KMS-11 (cell line): ENCODE measurements around the gene RAPGEF2.

ENCODE experiments used
- H2AFZ ChIP-seq: fragments of 200-600 bp; sonication (generic); 2 replicates; pipeline ENCODE4 v1.6.1; 2016; ENCODE audit warnings: antibody characterized with exemption, mixed run types, low read depth
- H3K27ac ChIP-seq: fragments of 200-600 bp; sonication (generic); 2 replicates; pipeline ENCODE4 v1.6.1; 2016; ENCODE audit warnings: mild to moderate bottlenecking, mixed run types
- H3K27me3 ChIP-seq: fragments of 200-600 bp; sonication (generic); 2 replicates; pipeline ENCODE4 v1.6.1; 2017; ENCODE audit warnings: mild to moderate bottlenecking, low read depth, mixed run types, moderate library complexity; ENCODE audit not compliant: insufficient read depth
- H3K36me3 ChIP-seq: fragments of 200-600 bp; sonication (generic); 2 replicates; pipeline ENCODE4 v1.6.1; 2017; ENCODE audit warnings: mild to moderate bottlenecking, mixed run types; ENCODE audit not compliant: insufficient read depth
- H3K4me1 ChIP-seq: fragments of 200-600 bp; sonication (generic); 2 replicates; pipeline ENCODE4 v1.6.1; 2016; ENCODE audit warnings: mild to moderate bottlenecking, low read depth, mixed run types; ENCODE audit not compliant: poor library complexity, severe bottlenecking
- H3K4me2 ChIP-seq: fragments of 200-600 bp; sonication (generic); 2 replicates; pipeline ENCODE4 v1.7.0; 2016; ENCODE audit warnings: mild to moderate bottlenecking, mixed run types
- H3K4me3 ChIP-seq: fragments of 200-600 bp; sonication (generic); IDR thresholded peaks from 2 replicates; pipeline ENCODE4 v1.6.1; 2017; ENCODE audit warnings: low read depth, low read length, mixed read lengths; ENCODE audit not compliant: insufficient read depth
- H3K79me2 ChIP-seq: fragments of 200-600 bp; sonication (generic); 2 replicates; pipeline ENCODE4 v1.6.1; 2016; ENCODE audit warnings: low read depth, mixed run types; ENCODE audit not compliant: insufficient read depth
- H3K9ac ChIP-seq: fragments of 200-600 bp; sonication (generic); 2 replicates; pipeline ENCODE4 v1.6.1; 2016; ENCODE audit warnings: mild to moderate bottlenecking, mixed run types
- H4K20me1 ChIP-seq: fragments of 200-600 bp; sonication (generic); 2 replicates; pipeline ENCODE4 v1.6.1; 2016; ENCODE audit warnings: mild to moderate bottlenecking, mixed run types; ENCODE audit not compliant: insufficient read depth
- CTCF ChIP-seq: fragments of 200-600 bp; sonication (generic); conservative IDR thresholded peaks from 2 replicates; pipeline ENCODE4 v1.6.1; 2017; ENCODE audit warnings: low read depth, mild to moderate bottlenecking, antibody characterized with exemption, low read length, moderate library complexity, mixed read lengths

Gene RAPGEF2

GRCh38 chr4:159173886-159174285 is 71.0 kb downstream of the RAPGEF2 start:
- H4K20me1 ChIP-seq: no peaks in the 10 kb centered on the region
- no peak overlapping the region for H3K27ac ChIP-seq
- no peak for TF ChIP-seq CTCF
- H3K79me2 ChIP-seq: no peaks in the 10 kb centered on the region
- no peak overlapping the region for H3K4me3 ChIP-seq
- H3K27me3 ChIP-seq: no peaks in the 10 kb centered on the region
- H3K9ac ChIP-seq: no peak overlapping the region
- no peak overlapping the region for H3K4me2 ChIP-seq
- no peaks in the 10 kb centered on the region for H3K36me3 ChIP-seq
- no peak overlapping the region for H2AFZ ChIP-seq
- H3K4me1 ChIP-seq: peaks cover 22% of the 10 kb centered on the region

- TF ChIP-seq CTCF: no peak
Measured at GRCh38 chr4:159174645-159175084, 71.8 kb downstream of the RAPGEF2 start.

GRCh38 chr4:159175085-159175988 is 72.5 kb downstream of the RAPGEF2 start:
- H4K20me1 ChIP-seq: no peaks in the 10 kb centered on the region
- H3K4me1 ChIP-seq: peaks cover 15% of the 10 kb centered on the region
- H3K4me2 ChIP-seq: peak overlapping the region; percentile 22; the same call in 1 of the 2 replicates
- no peak overlapping the region for H3K4me3 ChIP-seq
- peak; percentile 96 for TF ChIP-seq CTCF
- H3K79me2 ChIP-seq: no peaks in the 10 kb centered on the region
- H3K27ac ChIP-seq: no peak overlapping the region
- H3K27me3 ChIP-seq: no peaks in the 10 kb centered on the region
- no peak overlapping the region for H3K9ac ChIP-seq
- H3K36me3 ChIP-seq: no peaks in the 10 kb centered on the region
- H2AFZ ChIP-seq: no peak overlapping the region

More at GRCh38 chr4:159174645-159175084, 71.8 kb downstream of the RAPGEF2 start:
- Histone ChIP-seq H3K9ac (no peak overlapping the region), H4K20me1 (no peaks in the 10 kb centered on the region), H3K4me3 (no peak overlapping the region), H2AFZ (no peak overlapping the region), H3K36me3 (no peaks in the 10 kb centered on the region), H3K27me3 (no peaks in the 10 kb centered on the region), H3K4me1 (peaks cover 20% of the 10 kb centered on the region), H3K79me2 (no peaks in the 10 kb centered on the region), H3K27ac (no peak overlapping the region), H3K4me2 (no peak overlapping the region)

DNA sequence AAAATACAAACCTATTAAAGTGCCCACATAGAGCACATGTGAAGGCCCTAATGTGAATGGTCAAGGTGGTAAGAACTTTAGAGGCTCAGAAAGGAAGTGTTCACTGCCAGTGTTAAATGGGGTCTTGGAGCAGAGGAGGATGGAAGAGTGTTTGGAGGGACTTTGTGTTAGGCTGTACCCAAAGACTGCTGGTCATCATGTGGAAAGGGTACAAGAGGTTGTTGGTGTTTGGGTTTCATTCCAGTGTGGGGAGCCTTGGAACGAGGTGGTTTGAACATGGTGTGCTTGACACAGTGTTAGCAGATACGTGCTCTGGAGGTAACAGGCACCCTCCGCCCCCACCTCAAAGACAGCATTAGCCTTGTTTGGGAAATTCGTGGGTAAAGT is 73.1 kb downstream of the RAPGEF2 start:
- TF ChIP-seq CTCF: no peak
- no peaks in the 10 kb centered on the region for H3K27me3 ChIP-seq
- peak overlapping the region; percentile 22; the same call in 1 of the 2 replicates for H3K4me2 ChIP-seq
- no peaks in the 10 kb centered on the region for H3K36me3 ChIP-seq
- no peak overlapping the region for H2AFZ ChIP-seq
- H3K9ac ChIP-seq: no peak overlapping the region
- no peaks in the 10 kb centered on the region for H4K20me1 ChIP-seq
- peaks cover 15% of the 10 kb centered on the region for H3K4me1 ChIP-seq
- no peak overlapping the region for H3K4me3 ChIP-seq
- no peak overlapping the region for H3K27ac ChIP-seq
- no peaks in the 10 kb centered on the region for H3K79me2 ChIP-seq
